ENCODE measurements around the gene CXCL10. TPM values are rescaled to one million over a fixed set of nuclear protein-coding genes. Genes with fewer than 3 reads are reported as not detected.
A peak's percentile ranks its signal among the peaks of the same experiment; 100 is the strongest.
"Not testable (repeated sequence)": the region's sequence is repeated elsewhere in the genome, so short reads cannot be mapped to it uniquely, and the experiment has no call there.

CXCL10 gene
- total RNA-seq, 1 experiment from 2014 or later: not detected

- DNase-seq (ENCODE audit: low read depth): no peak
Measured at GRCh38 chr4:76028350-76028765, 5.1 kb upstream of the CXCL10 start.

- no peak for DNase-seq (ENCODE audit: low read depth)
Measured at GRCh38 chr4:76024065-76024464, 768 bp upstream of the CXCL10 start.

GRCh38 chr4:76022677-76023076, 620 bp downstream of the CXCL10 start:
- DNase-seq (ENCODE audit: low read depth): no peak

GRCh38 chr4:76022031-76022430, 1.3 kb downstream of the CXCL10 start:
- no peak for DNase-seq (ENCODE audit: low read depth)

- no peak for DNase-seq (ENCODE audit: low read depth)
Measured at GRCh38 chr4:76017056-76017686, 6.1 kb downstream of the CXCL10 start.

GRCh38 chr4:76016393-76016792, 6.9 kb downstream of the CXCL10 start:
- DNase-seq (ENCODE audit: low read depth): peak; percentile 28

- DNase-seq (ENCODE audit: low read depth): no peak
Measured at GRCh38 chr4:76013540-76013939, 9.8 kb downstream of the CXCL10 start.

GRCh38 chr4:76012388-76012801, 10.9 kb downstream of the CXCL10 start:
- DNase-seq (ENCODE audit: low read depth): no peak

- DNase-seq (ENCODE audit: low read depth): peak; percentile 48
Measured at GRCh38 chr4:76011700-76012387, 11.5 kb downstream of the CXCL10 start.

GRCh38 chr4:76011018-76011670, 12.2 kb downstream of the CXCL10 start:
- no peak for DNase-seq (ENCODE audit: low read depth)

GRCh38 chr4:76010576-76010975, 12.7 kb downstream of the CXCL10 start:
- no peak for DNase-seq (ENCODE audit: low read depth)

- DNase-seq (ENCODE audit: low read depth): no peak
Measured at GRCh38 chr4:76009311-76009710, 14.0 kb downstream of the CXCL10 start.

GRCh38 chr4:76007089-76007862, 16.0 kb downstream of the CXCL10 start, which contains the start of gene CXCL9:
Gene CXCL9, minus strand, starts transcription at chr4:76007509. Its CDS starts 60 bp downstream, at chr4:76007449.
- no peak for DNase-seq (ENCODE audit: low read depth)

- no peak for DNase-seq (ENCODE audit: low read depth)
Measured at GRCh38 chr4:76003620-76004019, 19.7 kb downstream of the CXCL10 start.

GRCh38 chr4:76003035-76003434, 20.3 kb downstream of the CXCL10 start:
- no peak for DNase-seq (ENCODE audit: low read depth)

GRCh38 chr4:76002176-76002575, 21.1 kb downstream of the CXCL10 start:
- peak; percentile 48 for DNase-seq (ENCODE audit: low read depth)

- DNase-seq (ENCODE audit: low read depth): no peak
Measured at GRCh38 chr4:76001700-76002099, 21.6 kb downstream of the CXCL10 start.

GRCh38 chr4:76000279-76000678, 23.0 kb downstream of the CXCL10 start:
- no peak for DNase-seq (ENCODE audit: low read depth)

- not testable (repeated sequence) for DNase-seq (ENCODE audit: low read depth)
Measured at GRCh38 chr4:75998525-75999147, 24.7 kb downstream of the CXCL10 start.

GRCh38 chr4:75997946-75998345, 25.4 kb downstream of the CXCL10 start:
- no peak for DNase-seq (ENCODE audit: low read depth)

- no peak for DNase-seq (ENCODE audit: low read depth)
Measured at GRCh38 chr4:75997081-75997480, 26.2 kb downstream of the CXCL10 start.

Measured in HT1080 (cell line).